ENCODE results near the gene CNTN5. TPM values are rescaled to one million over a fixed set of nuclear protein-coding genes. Genes with fewer than 3 reads are reported as not detected.

Gene CNTN5
- total RNA-seq, 2 experiments from 2014 or later: not detected

DNA sequence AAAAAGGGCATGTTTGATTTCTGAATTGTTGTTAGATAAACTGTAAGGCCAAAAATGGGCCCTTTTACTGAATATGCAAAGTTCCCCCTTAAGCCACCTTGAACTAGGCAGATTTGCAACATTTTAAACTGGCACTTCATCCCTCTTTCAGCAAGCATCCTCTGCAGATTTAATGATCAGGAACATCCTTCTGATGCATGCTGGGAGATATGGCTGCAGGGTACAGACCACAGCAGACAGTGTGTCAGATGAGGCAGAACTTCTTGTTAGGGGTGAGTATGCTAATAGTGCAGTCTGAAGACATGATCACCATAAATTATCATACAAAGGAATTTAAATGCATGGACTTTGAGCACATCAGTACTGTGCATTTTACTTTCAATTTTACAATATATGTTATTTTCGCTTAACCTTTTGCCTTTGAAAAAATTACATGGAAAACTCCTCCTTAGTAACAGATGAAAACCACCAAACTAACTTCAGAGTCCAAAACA lies 1203.8 kb downstream of the CNTN5 start:
- intact Hi-C loops (cut with DNase I, micrococcal nuclease): no loop called here
- ChIA-PET CTCF (no interaction called here), POLR2A (no interaction called here)
- H3K36me3 Mint-ChIP-seq (ENCODE audit: low read depth): no peaks in the 10 kb centered on the region
- no peak overlapping the region for H3K27ac Mint-ChIP-seq
- no peaks in the 10 kb centered on the region for H3K4me1 ChIP-seq (ENCODE audit: insufficient read depth, low read length)
- H3K27ac ChIP-seq (ENCODE audit: low read depth in 1 of 2, low read length in 2 of 2): no peak overlapping the region
- no peak overlapping the region for H3K4me3 Mint-ChIP-seq
- H3K4me3 ChIP-seq (ENCODE audit: low read length): no peak overlapping the region
- peaks cover 0 to 4% of the 10 kb centered on the region in 2 experiments for H3K9me3 ChIP-seq (ENCODE audit: control insufficient read depth in 1 of 2, insufficient read depth in 1 of 2, low read length in 2 of 2)
- no peaks in the 10 kb centered on the region for H3K27me3 ChIP-seq (ENCODE audit: control insufficient read depth in 1 of 2, insufficient read depth in 2 of 2, low read length in 2 of 2)
- no peaks in the 10 kb centered on the region for H3K27me3 Mint-ChIP-seq
- peaks cover 2% of the 10 kb centered on the region for H3K9me3 Mint-ChIP-seq
- ATAC-seq (ENCODE audit: poor library complexity) (no peak), DNase-seq (no peak)
- TF ChIP-seq, protein P1, sequence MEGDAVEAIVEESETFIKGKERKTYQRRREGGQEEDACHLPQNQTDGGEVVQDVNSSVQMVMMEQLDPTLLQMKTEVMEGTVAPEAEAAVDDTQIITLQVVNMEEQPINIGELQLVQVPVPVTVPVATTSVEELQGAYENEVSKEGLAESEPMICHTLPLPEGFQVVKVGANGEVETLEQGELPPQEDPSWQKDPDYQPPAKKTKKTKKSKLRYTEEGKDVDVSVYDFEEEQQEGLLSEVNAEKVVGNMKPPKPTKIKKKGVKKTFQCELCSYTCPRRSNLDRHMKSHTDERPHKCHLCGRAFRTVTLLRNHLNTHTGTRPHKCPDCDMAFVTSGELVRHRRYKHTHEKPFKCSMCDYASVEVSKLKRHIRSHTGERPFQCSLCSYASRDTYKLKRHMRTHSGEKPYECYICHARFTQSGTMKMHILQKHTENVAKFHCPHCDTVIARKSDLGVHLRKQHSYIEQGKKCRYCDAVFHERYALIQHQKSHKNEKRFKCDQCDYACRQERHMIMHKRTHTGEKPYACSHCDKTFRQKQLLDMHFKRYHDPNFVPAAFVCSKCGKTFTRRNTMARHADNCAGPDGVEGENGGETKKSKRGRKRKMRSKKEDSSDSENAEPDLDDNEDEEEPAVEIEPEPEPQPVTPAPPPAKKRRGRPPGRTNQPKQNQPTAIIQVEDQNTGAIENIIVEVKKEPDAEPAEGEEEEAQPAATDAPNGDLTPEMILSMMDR (IDR thresholded peaks at IDR 0.05): no peak
- H3K36me3 ChIP-seq (ENCODE audit: insufficient read depth, low read length): no peaks in the 10 kb centered on the region
- no peaks in the 10 kb centered on the region for H3K4me1 Mint-ChIP-seq (ENCODE audit: low read depth)

DNA sequence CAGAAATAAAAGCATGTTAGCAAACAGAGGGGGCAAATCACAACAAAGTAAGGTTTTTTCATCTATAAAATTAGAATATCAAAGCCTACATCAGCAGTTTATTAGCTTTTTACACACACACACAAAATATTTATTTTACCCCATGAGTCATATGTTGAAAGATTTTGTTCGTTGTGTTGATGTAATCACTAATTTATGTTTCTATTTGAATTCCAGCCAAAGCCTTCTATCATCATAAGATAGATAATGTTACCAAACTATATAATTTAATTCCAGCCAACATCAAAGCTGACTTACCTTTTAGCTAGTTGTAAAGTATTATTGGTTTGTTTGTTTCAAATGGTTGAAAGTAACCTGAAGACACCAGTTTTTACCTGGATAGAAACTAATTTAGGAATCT lies 1208.3 kb downstream of the CNTN5 start:
- ChIA-PET POLR2A (interaction anchor here (0.6 kb wide), 1 partner anchor 112 kb away, joined by 8 read pairs; no protein-coding TSS in a partner anchor), CTCF (no interaction called here)
- Mint-ChIP-seq H3K4me1 (ENCODE audit: low read depth) (no peaks in the 10 kb centered on the region), H3K9me3 (peaks cover 9% of the 10 kb centered on the region), H3K27ac (no peak overlapping the region), H3K36me3 (ENCODE audit: low read depth) (no peaks in the 10 kb centered on the region), H3K27me3 (no peaks in the 10 kb centered on the region), H3K4me3 (no peak overlapping the region)
- peaks cover 0 to 10% of the 10 kb centered on the region in 2 experiments for H3K9me3 ChIP-seq (ENCODE audit: control insufficient read depth in 1 of 2, insufficient read depth in 1 of 2, low read length in 2 of 2)
- ATAC-seq (ENCODE audit: poor library complexity) (no peak), DNase-seq (no peak)
- TF ChIP-seq, protein P1 (IDR thresholded peaks at IDR 0.05): no peak
- H3K4me3 ChIP-seq (ENCODE audit: low read length): no peak overlapping the region
- H3K36me3 ChIP-seq (ENCODE audit: insufficient read depth, low read length): no peaks in the 10 kb centered on the region
- intact Hi-C loops (cut with DNase I, micrococcal nuclease): no loop called here
- no peaks in the 10 kb centered on the region for H3K4me1 ChIP-seq (ENCODE audit: insufficient read depth, low read length)
- H3K27me3 ChIP-seq (ENCODE audit: control insufficient read depth in 1 of 2, insufficient read depth in 2 of 2, low read length in 2 of 2): no peaks in the 10 kb centered on the region
- no peak overlapping the region for H3K27ac ChIP-seq (ENCODE audit: low read depth in 1 of 2, low read length in 2 of 2)

DNA sequence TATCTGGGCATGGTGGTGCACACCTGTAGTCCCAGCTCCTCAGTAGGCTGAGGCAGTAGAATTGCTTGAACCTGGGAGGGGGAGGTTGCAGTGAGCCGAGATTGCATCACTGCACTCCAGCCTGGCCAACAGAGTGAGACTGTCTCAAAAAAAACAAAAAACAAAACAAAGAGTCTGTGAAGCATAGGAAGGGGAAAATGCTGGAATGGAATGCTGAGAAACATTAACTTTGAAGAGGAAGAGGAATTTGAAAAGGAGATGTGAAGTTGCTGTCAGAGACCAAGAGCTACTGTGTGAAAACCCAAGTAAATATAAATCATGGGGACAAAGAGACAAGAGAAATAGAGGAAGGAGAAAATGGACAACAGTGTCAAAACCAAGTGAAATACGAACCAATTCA lies 1211.3 kb downstream of the CNTN5 start:
- Histone ChIP-seq H3K27me3 (ENCODE audit: control insufficient read depth in 1 of 2, insufficient read depth in 2 of 2, low read length in 2 of 2) (no peaks in the 10 kb centered on the region), H3K36me3 (ENCODE audit: insufficient read depth, low read length) (no peaks in the 10 kb centered on the region), H3K27ac (ENCODE audit: low read depth in 1 of 2, low read length in 2 of 2) (no peak overlapping the region), H3K9me3 (ENCODE audit: control insufficient read depth in 1 of 2, insufficient read depth in 1 of 2, low read length in 2 of 2) (peaks cover 0 to 22% of the 10 kb centered on the region in 2 experiments), H3K4me3 (ENCODE audit: low read length) (no peak overlapping the region), H3K4me1 (ENCODE audit: insufficient read depth, low read length) (no peaks in the 10 kb centered on the region)
- H3K9me3 Mint-ChIP-seq: peaks cover 7% of the 10 kb centered on the region
- TF ChIP-seq, protein P1 (IDR thresholded peaks at IDR 0.05): no peak
- no peak overlapping the region for H3K27ac Mint-ChIP-seq
- intact Hi-C loops (cut with DNase I, micrococcal nuclease): no loop called here
- H3K36me3 Mint-ChIP-seq (ENCODE audit: low read depth): no peaks in the 10 kb centered on the region
- no peaks in the 10 kb centered on the region for H3K4me1 Mint-ChIP-seq (ENCODE audit: low read depth)
- H3K27me3 Mint-ChIP-seq: no peaks in the 10 kb centered on the region
- ATAC-seq (ENCODE audit: poor library complexity) (no peak), DNase-seq (no peak)
- ChIA-PET CTCF (no interaction called here), POLR2A (no interaction called here)
- no peak overlapping the region for H3K4me3 Mint-ChIP-seq

Data from CD4-positive, alpha-beta T cell (primary cell).